DMS153 (cell line): ENCODE data around the gene SLC8A1.
A peak's percentile ranks its signal among the peaks of the same experiment; 100 is the strongest.
"Not testable (repeated sequence)": the region's sequence is repeated elsewhere in the genome, so short reads cannot be mapped to it uniquely, and the experiment has no call there.

Source experiments
- DNase-seq: peaks from one replicate; lab custom pipeline; 2025; lab: John Stamatoyannopoulos, UW

The SLC8A1 gene

GRCh38 chr2:40106061-40106460 lies 345.8 kb downstream of the SLC8A1 start:
- DNase-seq = no peak

GRCh38 chr2:40105593-40105992 lies 346.3 kb downstream of the SLC8A1 start:
- no peak for DNase-seq

GRCh38 chr2:40103590-40103989 lies 348.3 kb downstream of the SLC8A1 start:
- no peak for DNase-seq

- no peak for DNase-seq
Observed at GRCh38 chr2:40103163-40103562, 348.7 kb downstream of the SLC8A1 start.

DNA sequence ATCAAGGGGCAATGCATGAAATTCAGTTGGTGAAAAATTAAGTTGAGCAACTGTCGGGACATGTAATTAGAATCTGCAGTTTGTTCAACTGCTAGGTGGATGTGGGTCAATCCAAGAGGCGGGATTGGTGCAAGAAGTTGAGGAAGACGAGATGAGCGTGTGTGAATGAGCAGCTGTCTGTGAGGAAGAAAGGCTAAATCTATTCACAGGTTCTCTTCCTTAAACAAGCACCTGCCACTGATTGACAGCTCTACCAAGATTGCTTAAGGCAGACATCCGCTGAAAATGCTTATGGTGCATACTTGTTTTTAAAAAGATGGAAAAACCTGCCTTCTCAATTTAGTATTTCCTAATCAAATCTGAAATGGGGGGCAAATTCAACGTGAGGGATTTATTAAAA lies 349.4 kb downstream of the SLC8A1 start:
- DNase-seq = no peak

- DNase-seq = no peak
Observed at GRCh38 chr2:40101131-40101575, 350.7 kb downstream of the SLC8A1 start.

GRCh38 chr2:40100676-40101075 lies 351.2 kb downstream of the SLC8A1 start:
- no peak for DNase-seq

- DNase-seq = no peak
Observed at GRCh38 chr2:40098786-40099470, 353.0 kb downstream of the SLC8A1 start.

GRCh38 chr2:40097691-40098385 lies 354.1 kb downstream of the SLC8A1 start:
- no peak for DNase-seq

DNA sequence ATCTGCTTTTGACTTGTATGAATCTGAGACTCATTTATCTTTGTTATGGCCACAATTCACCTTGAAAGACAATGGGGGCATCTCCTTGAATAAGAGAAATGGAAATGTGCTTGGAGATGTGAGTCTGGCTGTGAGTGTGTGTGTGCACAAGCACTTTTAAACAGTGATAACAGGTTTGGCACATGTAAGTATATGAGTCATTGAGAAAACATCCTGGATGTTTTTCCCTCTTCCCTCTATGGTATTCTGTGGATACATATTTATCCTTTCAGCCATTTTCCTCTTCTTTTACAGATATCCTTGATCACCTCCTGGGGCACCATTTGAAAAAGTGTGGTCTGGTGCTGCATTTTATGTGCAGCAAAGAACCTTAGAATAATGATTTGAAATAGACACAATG lies 355.5 kb downstream of the SLC8A1 start:
- DNase-seq = peak; percentile 73

DNA sequence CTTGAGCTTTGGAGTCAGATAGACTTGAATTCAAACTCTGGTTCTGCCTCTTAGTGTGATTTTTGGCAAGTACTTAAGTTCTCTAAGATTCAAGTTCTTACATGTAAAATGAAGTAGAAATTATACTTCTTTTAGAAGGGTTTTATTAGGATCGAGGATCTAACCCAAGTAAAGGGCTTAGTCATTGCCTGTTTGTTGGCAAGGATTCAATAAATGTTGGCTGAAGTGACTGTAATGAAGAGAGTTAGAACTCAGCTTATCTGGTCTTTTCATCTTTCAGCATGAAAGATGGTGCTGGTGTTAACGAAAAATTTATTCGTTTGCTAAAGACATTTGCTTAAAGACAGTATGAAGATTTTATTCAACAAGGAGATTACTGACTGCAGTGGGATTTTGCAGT lies 356.9 kb downstream of the SLC8A1 start:
- DNase-seq = peak; percentile 7

DNA sequence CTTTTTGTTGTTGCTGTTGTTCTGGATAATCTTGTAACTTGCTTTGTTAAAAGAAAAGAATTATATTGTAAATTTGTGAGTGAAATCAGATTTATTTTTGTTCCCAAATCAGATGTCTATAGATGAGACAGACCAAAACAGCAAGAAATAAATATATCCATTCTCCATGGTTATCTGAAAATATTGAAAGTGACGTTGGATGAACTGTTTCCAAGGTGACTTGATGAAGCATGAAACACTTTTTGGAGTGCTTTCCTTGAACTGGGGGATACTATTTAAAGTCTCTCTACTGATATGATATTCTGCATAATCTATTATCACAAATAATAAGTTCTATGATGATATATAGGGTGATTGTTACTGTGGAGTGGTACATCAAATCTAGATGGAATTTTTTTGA lies 357.4 kb downstream of the SLC8A1 start:
- no peak for DNase-seq

DNA sequence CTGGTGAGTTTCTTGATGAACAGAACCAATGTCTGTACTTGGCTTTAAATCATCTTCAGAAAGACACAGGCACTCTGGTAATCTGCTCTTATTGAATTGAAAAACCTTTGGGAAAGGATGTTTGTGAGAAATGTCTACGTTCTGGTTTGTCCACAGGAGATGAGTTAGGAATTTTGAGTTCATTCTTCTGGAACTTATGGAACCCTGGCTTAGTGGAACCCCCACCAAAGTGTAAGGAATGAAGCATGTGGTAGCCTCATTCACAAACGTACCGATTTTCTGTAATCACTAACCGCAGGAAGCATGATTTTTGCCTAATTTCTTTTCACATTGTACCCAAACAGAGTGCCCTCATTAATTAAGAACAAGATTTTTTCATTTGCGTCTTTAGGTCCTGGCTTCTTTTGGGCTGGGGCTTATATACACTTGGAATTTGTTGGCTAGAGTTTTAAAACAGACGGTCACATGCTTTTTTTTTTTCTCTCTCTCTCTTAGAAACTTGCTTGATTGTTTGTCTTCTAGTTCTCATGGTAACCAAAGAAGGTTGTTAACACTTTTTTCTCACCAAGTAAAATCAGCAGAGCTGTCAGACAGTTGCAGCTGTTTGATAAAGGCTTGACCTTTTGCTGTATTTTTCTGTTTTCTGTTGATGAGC lies 358.7 kb downstream of the SLC8A1 start:
- DNase-seq = no peak

DNA sequence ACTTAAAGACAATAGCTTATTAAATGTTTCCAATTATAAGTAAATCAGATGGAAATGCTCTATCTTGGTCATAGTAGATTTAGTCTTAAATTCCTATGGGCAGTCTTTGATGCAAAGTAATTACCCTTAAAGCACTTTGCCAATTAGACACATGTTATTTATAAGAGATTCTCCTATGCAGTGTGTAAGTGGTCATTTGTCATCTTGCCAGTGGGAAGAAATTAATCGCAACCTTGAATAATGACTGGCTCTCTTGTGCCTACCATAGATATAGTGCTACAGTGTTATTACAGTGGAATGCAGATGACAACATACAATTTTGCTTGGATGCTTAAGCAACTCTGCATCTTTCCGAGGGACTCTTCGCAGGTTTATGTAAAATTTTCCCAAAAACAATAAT lies 361.8 kb downstream of the SLC8A1 start:
- no peak for DNase-seq

GRCh38 chr2:40087927-40088326 lies 364.0 kb downstream of the SLC8A1 start:
- no peak for DNase-seq

DNA sequence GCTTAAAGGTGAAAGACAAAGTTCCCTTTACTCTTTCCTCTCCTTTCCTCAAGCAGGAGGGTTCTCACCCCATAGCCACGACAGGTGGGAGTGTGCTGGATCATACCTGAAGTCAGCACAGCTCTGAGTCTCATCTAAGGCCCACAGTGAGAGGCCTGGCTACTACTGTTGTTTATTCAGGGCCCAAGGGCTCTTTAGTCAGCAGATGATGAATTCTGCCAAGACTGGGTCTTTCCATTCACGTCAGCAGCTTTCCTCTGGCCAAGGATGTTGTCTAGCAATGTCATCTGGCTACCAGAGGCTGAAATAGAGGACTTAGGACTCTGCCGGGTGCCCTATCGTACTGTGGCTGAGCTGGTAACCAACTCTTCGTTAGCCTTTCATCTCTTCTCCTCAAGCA lies 364.5 kb downstream of the SLC8A1 start:
- DNase-seq = no peak

GRCh38 chr2:40085786-40086185 lies 366.1 kb downstream of the SLC8A1 start:
- DNase-seq = no peak

DNA sequence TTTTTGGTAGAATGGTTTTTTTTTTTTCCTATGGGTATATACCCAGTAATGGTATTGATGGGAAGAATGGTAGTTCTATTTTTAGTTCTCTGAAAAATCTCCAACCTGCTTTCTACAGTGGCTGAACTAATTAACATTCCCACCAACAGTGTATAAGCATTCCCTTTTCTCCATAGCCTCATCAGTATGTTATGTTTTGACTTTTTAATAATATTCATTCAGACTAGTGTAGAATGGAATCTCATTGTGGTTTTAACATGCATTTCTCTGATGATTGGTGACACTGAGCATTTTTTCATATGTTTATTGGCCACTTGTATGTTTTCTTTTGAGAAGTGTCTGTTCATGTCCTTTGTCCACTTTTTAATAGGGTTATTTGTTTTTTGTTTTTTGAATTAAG lies 378.6 kb downstream of the SLC8A1 start:
- not testable (repeated sequence) for DNase-seq

DNA sequence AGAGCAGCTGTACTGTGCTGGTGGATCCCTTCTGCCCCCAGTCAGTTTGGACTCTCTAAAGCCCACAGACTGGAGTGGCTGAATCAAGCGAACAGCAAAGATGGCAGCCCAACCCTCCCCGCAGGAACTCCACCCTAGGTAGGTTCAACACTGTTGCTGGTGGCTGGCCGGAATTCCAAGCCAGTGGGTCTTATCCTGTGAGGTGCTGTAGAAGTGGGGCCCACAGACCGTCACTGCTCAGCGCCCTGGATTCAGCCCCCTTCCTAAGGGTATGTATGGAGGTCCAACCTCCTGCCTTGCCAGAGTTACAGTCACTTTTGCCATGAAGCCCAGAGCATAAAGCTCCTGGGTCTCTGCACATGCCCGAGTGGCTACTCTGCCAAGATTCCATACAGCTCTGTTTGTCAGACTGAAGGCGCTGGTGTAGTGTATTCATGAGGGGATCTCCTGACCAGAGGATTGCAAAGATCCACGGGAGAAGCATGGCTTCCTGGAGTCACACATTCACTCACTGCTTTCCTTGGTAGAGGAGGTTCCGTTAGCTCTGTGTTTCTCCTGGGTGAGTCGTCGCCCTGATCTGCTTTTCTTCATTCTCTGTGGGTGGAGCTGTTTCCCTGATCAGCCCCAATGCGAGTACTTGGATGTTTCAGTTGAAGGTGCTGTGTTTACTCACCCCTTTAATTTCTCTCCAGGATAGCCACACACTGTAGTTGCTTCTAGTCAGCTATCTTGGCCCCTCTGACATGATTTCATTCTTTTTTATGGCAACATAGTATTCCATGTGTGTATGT lies 379.3 kb downstream of the SLC8A1 start:
- DNase-seq = no peak

DNA sequence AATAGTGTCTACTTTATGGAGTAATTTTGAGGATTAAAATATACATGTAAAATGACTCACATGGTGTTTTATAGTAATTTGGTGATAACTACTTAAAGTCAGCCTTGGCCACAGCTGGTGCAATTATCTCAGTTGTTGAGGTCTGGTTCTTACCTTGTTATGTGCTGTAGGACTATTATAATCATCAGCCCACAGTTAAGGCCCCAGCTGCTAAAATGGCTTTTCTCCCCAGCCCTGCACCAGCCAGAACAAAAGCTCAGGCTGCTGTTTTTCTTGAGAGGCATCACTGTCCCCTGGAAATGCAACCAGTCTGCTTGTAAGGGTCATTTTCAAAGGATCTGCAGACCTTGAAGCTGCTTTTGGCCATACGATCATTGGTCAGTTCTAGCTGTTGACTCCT lies 389.5 kb downstream of the SLC8A1 start:
- no peak for DNase-seq

GRCh38 chr2:40049781-40050180 lies 402.1 kb downstream of the SLC8A1 start:
- no peak for DNase-seq

GRCh38 chr2:40048506-40048905 lies 403.4 kb downstream of the SLC8A1 start:
- no peak for DNase-seq
